WTC11 (cell line): ENCODE results near the gene MFSD12. TPM values are rescaled to one million over a fixed set of nuclear protein-coding genes. Genes with fewer than 3 reads are reported as not detected.
A peak's percentile ranks its signal among the peaks of the same experiment; 100 is the strongest.

ENCODE experiments used
- ATAC-seq: fragments of 200-7000 bp; cut with Tn5 transposase; 2 replicates; pipeline ENCODE4 v1.10.0; 2021; ENCODE audit warnings: mild to moderate bottlenecking, moderate library complexity
- CTCF ChIA-PET: fragments of 300-600 bp; sonication (Branson Sonifier 250); formaldehyde crosslinking; loops from one replicate; lab custom pipeline; 2021; ENCODE audit warnings: antibody characterized with exemption; lab: Charles Lee
- POLR2A ChIA-PET: fragments of 350-600 bp; sonication (Branson Sonifier 250); formaldehyde crosslinking; loops from one replicate; lab custom pipeline; 2021; ENCODE audit warnings: antibody characterized with exemption; lab: Charles Lee
- DNase-seq: peaks from one replicate; pipeline ENCODE4 v3.0.0; 2021; ENCODE audit warnings: low spot score
- H3K27ac Mint-ChIP-seq: 2 replicates; pipeline ENCODE4 v1.8.0; 2021; ENCODE audit warnings: mixed read lengths
- H3K27me3 Mint-ChIP-seq: 2 replicates; pipeline ENCODE4 v1.8.0; 2021; ENCODE audit warnings: low read depth, mild to moderate bottlenecking, moderate library complexity, mixed read lengths
- H3K36me3 Mint-ChIP-seq: 2 replicates; pipeline ENCODE4 v1.8.0; 2021; ENCODE audit warnings: mixed read lengths
- H3K4me1 Mint-ChIP-seq: 2 replicates; pipeline ENCODE4 v1.8.0; 2022; ENCODE audit warnings: mixed read lengths
- H3K4me3 Mint-ChIP-seq: 2 replicates; pipeline ENCODE4 v1.8.0; 2021; ENCODE audit warnings: mild to moderate bottlenecking, moderate library complexity, mixed read lengths
- H3K9me3 Mint-ChIP-seq: 2 replicates; pipeline ENCODE4 v1.8.0; 2021; ENCODE audit warnings: mixed read lengths
- ARID4B ChIP-seq: sonication (generic); formaldehyde crosslinking; IDR thresholded peaks from 2 replicates; pipeline ENCODE4 v1.8.0; 2023; ENCODE audit warnings: missing genetic modification reagents, mild to moderate bottlenecking, borderline replicate concordance
- ATF2 ChIP-seq: sonication (generic); formaldehyde crosslinking; IDR thresholded peaks from 2 replicates; pipeline ENCODE4 v1.8.1; 2022; ENCODE audit warnings: low read depth, missing genetic modification reagents, borderline replicate concordance
- CTCF ChIP-seq: fragments of 200-600 bp; IDR thresholded peaks from 2 replicates; pipeline ENCODE4 v1.8.0; 2022; ENCODE audit warnings: antibody characterized with exemption
- ERG ChIP-seq: fragments of 250-450 bp; sonication (Bioruptor Pico); IDR thresholded peaks from 2 replicates; pipeline ENCODE4 v1.8.0; 2021; ENCODE audit warnings: mild to moderate bottlenecking
- HMGA2 ChIP-seq: fragments of 250-450 bp; sonication (Bioruptor Pico); IDR thresholded peaks from 2 replicates; pipeline ENCODE4 v1.4.0; 2021; ENCODE audit warnings: mild to moderate bottlenecking, moderate library complexity
- HMGXB4 ChIP-seq: sonication (generic); formaldehyde crosslinking; IDR thresholded peaks from 2 replicates; pipeline ENCODE4 v1.8.1; 2023; ENCODE audit warnings: mild to moderate bottlenecking, moderate library complexity, missing genetic modification reagents
- IRF1 ChIP-seq: sonication (generic); formaldehyde crosslinking; IDR thresholded peaks from 2 replicates; pipeline ENCODE4 v1.8.0; 2023; ENCODE audit warnings: missing genetic modification reagents
- IRF2 ChIP-seq: sonication (generic); formaldehyde crosslinking; IDR thresholded peaks from 2 replicates; pipeline ENCODE4 v1.8.0; 2022; ENCODE audit warnings: low read depth, missing genetic modification reagents, borderline replicate concordance
- MYBL2 ChIP-seq: sonication (generic); formaldehyde crosslinking; IDR thresholded peaks from 2 replicates; pipeline ENCODE4 v1.8.1; 2023; ENCODE audit warnings: mild to moderate bottlenecking, moderate library complexity, missing genetic modification reagents
- RELA ChIP-seq: sonication (generic); formaldehyde crosslinking; IDR thresholded peaks from 2 replicates; pipeline ENCODE4 v1.8.1; 2022; ENCODE audit warnings: missing genetic modification reagents, mild to moderate bottlenecking, borderline replicate concordance
- RORB ChIP-seq: fragments of 250-450 bp; sonication (Bioruptor Pico); IDR thresholded peaks from 2 replicates; pipeline ENCODE4 v1.9.0; 2021; ENCODE audit warnings: mild to moderate bottlenecking
- SMAD3 ChIP-seq: sonication (generic); formaldehyde crosslinking; IDR thresholded peaks from 2 replicates; pipeline ENCODE4 v1.8.0; 2022; ENCODE audit warnings: missing genetic modification reagents, mild to moderate bottlenecking, borderline replicate concordance
- ZNF121 ChIP-seq: sonication (generic); formaldehyde crosslinking; IDR thresholded peaks from 2 replicates; pipeline ENCODE4 v1.8.0; 2023; ENCODE audit warnings: missing genetic modification reagents
- ZNF219 ChIP-seq: sonication (generic); formaldehyde crosslinking; IDR thresholded peaks from 2 replicates; pipeline ENCODE4 v1.8.0; 2023; ENCODE audit warnings: missing genetic modification reagents, mild to moderate bottlenecking, borderline replicate concordance
- ZNF317 ChIP-seq: sonication (generic); formaldehyde crosslinking; IDR thresholded peaks from 2 replicates; pipeline ENCODE4 v1.8.1; 2023; ENCODE audit warnings: low read depth, mild to moderate bottlenecking, moderate library complexity, missing genetic modification reagents, borderline replicate concordance
- ZNF423 ChIP-seq: fragments of 250-450 bp; sonication (Bioruptor Pico); IDR thresholded peaks from 2 replicates; pipeline ENCODE4 v2.1.2; 2022; ENCODE audit warnings: mild to moderate bottlenecking, moderate library complexity
- total RNA-seq: library from RNA; stranded (reverse); gene quantifications from 3 replicates; pipeline ENCODE4 v1.2.3, GENCODE V29; 2021

Gene MFSD12
- total RNA-seq, 1 experiment from 2014 or later: 59.9 TPM

GRCh38 chr19:3533563-3534216 is 23.7 kb downstream of the MFSD12 start:
- ATAC-seq: no peak
- H3K4me3 Mint-ChIP-seq: no peak overlapping the region
- H3K36me3 Mint-ChIP-seq: peaks cover 29% of the 10 kb centered on the region
- ChIA-PET POLR2A (no interaction called here), CTCF (no interaction called here)
- DNase-seq: no peak
- H3K9me3 Mint-ChIP-seq: no peaks in the 10 kb centered on the region
- no peaks in the 10 kb centered on the region for H3K27me3 Mint-ChIP-seq
- H3K27ac Mint-ChIP-seq: no peak overlapping the region
- TF ChIP-seq CTCF (no peak), RELA (no peak), ZNF121 (CRISPR knock-in tag) (peak; percentile 85), ATF2 (CRISPR knock-in tag) (no peak), ZNF219 (no peak), SMAD3 (CRISPR knock-in tag) (no peak), ZNF317 (no peak)
- peaks cover 4% of the 10 kb centered on the region; the same call in 1 of the 2 replicates for H3K4me1 Mint-ChIP-seq

- H3K36me3 Mint-ChIP-seq: peaks cover 29% of the 10 kb centered on the region
- ChIA-PET POLR2A (no interaction called here), CTCF (no interaction called here)
- no peak overlapping the region for H3K4me3 Mint-ChIP-seq
- no peak for ATAC-seq
- no peaks in the 10 kb centered on the region for H3K27me3 Mint-ChIP-seq
- H3K9me3 Mint-ChIP-seq: no peaks in the 10 kb centered on the region
- DNase-seq: no peak
- no peak overlapping the region for H3K27ac Mint-ChIP-seq
- H3K4me1 Mint-ChIP-seq: no peaks in the 10 kb centered on the region
- TF ChIP-seq ZNF423 (no peak), HMGA2 (CRISPR knock-in tag) (no peak), IRF2 (no peak), RORB (CRISPR knock-in tag) (no peak), IRF1 (no peak), ARID4B (CRISPR knock-in tag) (no peak), ZNF317 (no peak), HMGXB4 (CRISPR knock-in tag) (no peak), SMAD3 (CRISPR knock-in tag) (no peak), ERG (no peak), MYBL2 (CRISPR knock-in tag) (no peak)
Measured at GRCh38 chr19:3533033-3533432, 24.4 kb downstream of the MFSD12 start.
